SK-N-SH (cell line): ENCODE data around the gene FSD1.

ENCODE experiments used
- ELF1 ChIP-seq: IDR thresholded peaks from 2 replicates; pipeline ENCODE4 v1.4.0; 2012
- EP300 ChIP-seq, 2 experiments: IDR thresholded peaks; 2 replicates each; pipeline versions ENCODE4 v1.4.0 to v1.6.1; 2012; ENCODE audit warnings: borderline replicate concordance in 1 of 2, low read depth in 1 of 2, low read length in 1 of 2
- EZH2phosphoT487 ChIP-seq: fragments of 200-600 bp; sonication (generic); IDR thresholded peaks from 2 replicates; pipeline ENCODE4 v1.6.1; 2017; ENCODE audit warnings: low read depth, mixed run types, mild to moderate bottlenecking, antibody characterized with exemption, moderate library complexity, borderline replicate concordance
- FOXJ3 ChIP-seq: sonication (generic); formaldehyde crosslinking; IDR thresholded peaks from 2 replicates; pipeline ENCODE4 v1.5.1; 2020; ENCODE audit warnings: mild to moderate bottlenecking, missing genetic modification reagents
- POLR2AphosphoS5 ChIP-seq: IDR thresholded peaks from 2 replicates; pipeline ENCODE4 v1.6.1; 2012; ENCODE audit warnings: low read depth, low read length
- RAD21 ChIP-seq: IDR thresholded peaks from 2 replicates; pipeline ENCODE4 v1.6.1; 2012; ENCODE audit warnings: mild to moderate bottlenecking, low read length
- RCOR1 ChIP-seq: fragments of 150-350 bp; IDR thresholded peaks from 2 replicates; pipeline ENCODE4 v1.6.1; 2017; ENCODE audit warnings: antibody characterized with exemption, low read length
- SMC3 ChIP-seq: IDR thresholded peaks from 2 replicates; pipeline ENCODE4 v1.6.1; 2012; ENCODE audit warnings: low read depth, low read length, improper control_type of control experiment
- TAF1 ChIP-seq: IDR thresholded peaks from 2 replicates; pipeline ENCODE4 v1.6.1; 2012; ENCODE audit warnings: low read depth, mild to moderate bottlenecking, low read length, moderate library complexity, borderline replicate concordance
- TEAD4 ChIP-seq: IDR thresholded peaks from 2 replicates; pipeline ENCODE4 v1.4.0; 2012; ENCODE audit warnings: mild to moderate bottlenecking, borderline replicate concordance; ENCODE audit not compliant: insufficient read depth
- TF ChIP-seq, protein P1 (sequence below): fragments of 200-600 bp; sonication (generic); IDR thresholded peaks from 2 replicates; pipeline ENCODE4 v1.6.1; 2017; ENCODE audit warnings: antibody characterized with exemption, mild to moderate bottlenecking, moderate library complexity
- TF ChIP-seq, protein P2 (sequence below): IDR thresholded peaks from 2 replicates; pipeline ENCODE4 v1.6.1; 2012; ENCODE audit warnings: mild to moderate bottlenecking, low read depth, low read length, moderate library complexity
- TF ChIP-seq, protein P3 (sequence below): IDR thresholded peaks from 2 replicates; pipeline ENCODE4; 2012

DNA sequence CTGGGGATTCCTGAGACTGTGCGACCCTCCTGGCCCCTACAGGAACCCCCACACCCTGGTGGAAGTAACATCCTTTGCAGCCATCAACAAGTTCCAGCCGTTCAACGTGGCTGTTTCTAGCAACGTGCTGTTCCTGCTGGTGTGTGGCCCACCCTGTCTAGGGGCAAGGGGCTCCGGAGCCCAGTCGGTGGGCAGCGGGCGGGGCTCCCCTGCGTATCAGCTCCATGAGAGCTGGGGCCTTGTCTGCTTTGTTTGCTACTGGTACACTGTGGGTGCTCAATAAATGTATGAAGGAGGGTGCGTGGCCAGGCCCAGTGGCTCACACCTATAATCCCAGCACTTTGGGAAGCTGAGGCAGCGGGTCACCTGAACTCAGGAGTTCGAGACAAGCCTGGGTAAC, 49.9 kb downstream of the FSD1 start:
- TF ChIP-seq POLR2AphosphoS5 (no peak), SMC3 (no peak), RCOR1 (no peak), ELF1 (no peak), TEAD4 (no peak), EP300 (IDR thresholded peaks at IDR 0.05; ENCODE audit: borderline replicate concordance in 1 of 2, low read depth in 1 of 2, low read length in 1 of 2) (no peak), RAD21 (no peak), TAF1 (no peak), EZH2phosphoT487 (no peak), FOXJ3 (CRISPR knock-in tag) (no peak)
- TF ChIP-seq, protein P1, sequence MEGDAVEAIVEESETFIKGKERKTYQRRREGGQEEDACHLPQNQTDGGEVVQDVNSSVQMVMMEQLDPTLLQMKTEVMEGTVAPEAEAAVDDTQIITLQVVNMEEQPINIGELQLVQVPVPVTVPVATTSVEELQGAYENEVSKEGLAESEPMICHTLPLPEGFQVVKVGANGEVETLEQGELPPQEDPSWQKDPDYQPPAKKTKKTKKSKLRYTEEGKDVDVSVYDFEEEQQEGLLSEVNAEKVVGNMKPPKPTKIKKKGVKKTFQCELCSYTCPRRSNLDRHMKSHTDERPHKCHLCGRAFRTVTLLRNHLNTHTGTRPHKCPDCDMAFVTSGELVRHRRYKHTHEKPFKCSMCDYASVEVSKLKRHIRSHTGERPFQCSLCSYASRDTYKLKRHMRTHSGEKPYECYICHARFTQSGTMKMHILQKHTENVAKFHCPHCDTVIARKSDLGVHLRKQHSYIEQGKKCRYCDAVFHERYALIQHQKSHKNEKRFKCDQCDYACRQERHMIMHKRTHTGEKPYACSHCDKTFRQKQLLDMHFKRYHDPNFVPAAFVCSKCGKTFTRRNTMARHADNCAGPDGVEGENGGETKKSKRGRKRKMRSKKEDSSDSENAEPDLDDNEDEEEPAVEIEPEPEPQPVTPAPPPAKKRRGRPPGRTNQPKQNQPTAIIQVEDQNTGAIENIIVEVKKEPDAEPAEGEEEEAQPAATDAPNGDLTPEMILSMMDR: no peak
- TF ChIP-seq, protein P2, sequence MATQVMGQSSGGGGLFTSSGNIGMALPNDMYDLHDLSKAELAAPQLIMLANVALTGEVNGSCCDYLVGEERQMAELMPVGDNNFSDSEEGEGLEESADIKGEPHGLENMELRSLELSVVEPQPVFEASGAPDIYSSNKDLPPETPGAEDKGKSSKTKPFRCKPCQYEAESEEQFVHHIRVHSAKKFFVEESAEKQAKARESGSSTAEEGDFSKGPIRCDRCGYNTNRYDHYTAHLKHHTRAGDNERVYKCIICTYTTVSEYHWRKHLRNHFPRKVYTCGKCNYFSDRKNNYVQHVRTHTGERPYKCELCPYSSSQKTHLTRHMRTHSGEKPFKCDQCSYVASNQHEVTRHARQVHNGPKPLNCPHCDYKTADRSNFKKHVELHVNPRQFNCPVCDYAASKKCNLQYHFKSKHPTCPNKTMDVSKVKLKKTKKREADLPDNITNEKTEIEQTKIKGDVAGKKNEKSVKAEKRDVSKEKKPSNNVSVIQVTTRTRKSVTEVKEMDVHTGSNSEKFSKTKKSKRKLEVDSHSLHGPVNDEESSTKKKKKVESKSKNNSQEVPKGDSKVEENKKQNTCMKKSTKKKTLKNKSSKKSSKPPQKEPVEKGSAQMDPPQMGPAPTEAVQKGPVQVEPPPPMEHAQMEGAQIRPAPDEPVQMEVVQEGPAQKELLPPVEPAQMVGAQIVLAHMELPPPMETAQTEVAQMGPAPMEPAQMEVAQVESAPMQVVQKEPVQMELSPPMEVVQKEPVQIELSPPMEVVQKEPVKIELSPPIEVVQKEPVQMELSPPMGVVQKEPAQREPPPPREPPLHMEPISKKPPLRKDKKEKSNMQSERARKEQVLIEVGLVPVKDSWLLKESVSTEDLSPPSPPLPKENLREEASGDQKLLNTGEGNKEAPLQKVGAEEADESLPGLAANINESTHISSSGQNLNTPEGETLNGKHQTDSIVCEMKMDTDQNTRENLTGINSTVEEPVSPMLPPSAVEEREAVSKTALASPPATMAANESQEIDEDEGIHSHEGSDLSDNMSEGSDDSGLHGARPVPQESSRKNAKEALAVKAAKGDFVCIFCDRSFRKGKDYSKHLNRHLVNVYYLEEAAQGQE: no peak
- TF ChIP-seq, protein P3, sequence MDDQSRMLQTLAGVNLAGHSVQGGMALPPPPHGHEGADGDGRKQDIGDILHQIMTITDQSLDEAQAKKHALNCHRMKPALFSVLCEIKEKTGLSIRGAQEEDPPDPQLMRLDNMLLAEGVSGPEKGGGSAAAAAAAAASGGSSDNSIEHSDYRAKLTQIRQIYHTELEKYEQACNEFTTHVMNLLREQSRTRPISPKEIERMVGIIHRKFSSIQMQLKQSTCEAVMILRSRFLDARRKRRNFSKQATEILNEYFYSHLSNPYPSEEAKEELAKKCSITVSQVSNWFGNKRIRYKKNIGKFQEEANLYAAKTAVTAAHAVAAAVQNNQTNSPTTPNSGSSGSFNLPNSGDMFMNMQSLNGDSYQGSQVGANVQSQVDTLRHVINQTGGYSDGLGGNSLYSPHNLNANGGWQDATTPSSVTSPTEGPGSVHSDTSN: no peak
